Occipital lobe (tissue), 2 donors: Measurements from ENCODE around the gene KDM2B. TPM values are rescaled to one million over a fixed set of nuclear protein-coding genes. Genes with fewer than 3 reads are reported as not detected.
A peak's percentile ranks its signal among the peaks of the same experiment; 100 is the strongest.

Source experiments
- DNase-seq: peaks from one replicate; lab custom pipeline; 2025; lab: John Stamatoyannopoulos, UW
- total RNA-seq: library from RNA; depleted of rRNA; stranded (reverse); fragments of >200 nt; gene quantifications from one replicate; pipeline ENCODE4 v1.2.3, GENCODE V29; 2014

Gene KDM2B
- total RNA-seq = 113 TPM

GRCh38 chr12:121580959-121581685 is at the start of gene KDM2B:
TSS of gene KDM2B (minus strand) at chr12:121581023. CDS start at chr12:121580911, 112 bp downstream.
- DNase-seq = peak; percentile 48

- DNase-seq = no peak
Measured at GRCh38 chr12:121628536-121628935, 47.7 kb upstream of the KDM2B start.

GRCh38 chr12:121628037-121628436 is 47.2 kb upstream of the KDM2B start:
- DNase-seq = no peak

- no peak for DNase-seq
Measured at GRCh38 chr12:121626853-121627640, 46.2 kb upstream of the KDM2B start.

GRCh38 chr12:121626087-121626852 is 45.4 kb upstream of the KDM2B start, which contains the start of gene ORAI1:
TSS of gene ORAI1 (plus strand) at chr12:121626530.
- DNase-seq = peak; percentile 87

GRCh38 chr12:121620333-121620891 is 39.6 kb upstream of the KDM2B start:
- DNase-seq = no peak

- DNase-seq = no peak
Measured at GRCh38 chr12:121618659-121619233, 37.9 kb upstream of the KDM2B start.

GRCh38 chr12:121614872-121615467 is 34.1 kb upstream of the KDM2B start:
- no peak for DNase-seq

- no peak for DNase-seq
Measured at GRCh38 chr12:121613462-121613861, 32.6 kb upstream of the KDM2B start.

GRCh38 chr12:121611306-121611705 is 30.5 kb upstream of the KDM2B start:
- DNase-seq = no peak

GRCh38 chr12:121610239-121611149 is 29.7 kb upstream of the KDM2B start:
- DNase-seq = no peak

GRCh38 chr12:121608301-121608700 is 27.5 kb upstream of the KDM2B start:
- DNase-seq = no peak

GRCh38 chr12:121603581-121603980 is 22.8 kb upstream of the KDM2B start:
- no peak for DNase-seq

GRCh38 chr12:121602766-121603165 is 21.9 kb upstream of the KDM2B start:
- DNase-seq = no peak

GRCh38 chr12:121600702-121601336 is 20.0 kb upstream of the KDM2B start:
- no peak for DNase-seq

- no peak for DNase-seq
Measured at GRCh38 chr12:121596526-121596925, 15.7 kb upstream of the KDM2B start.

- DNase-seq = no peak
Measured at GRCh38 chr12:121595520-121595919, 14.7 kb upstream of the KDM2B start.

- no peak for DNase-seq
Measured at GRCh38 chr12:121592320-121592719, 11.5 kb upstream of the KDM2B start.

GRCh38 chr12:121590476-121591143 is 9.8 kb upstream of the KDM2B start:
- no peak for DNase-seq
